Femur (tissue), 1 donor: ENCODE measurements around the gene SIPA1.
"Not testable (repeated sequence)": the region's sequence is repeated elsewhere in the genome, so short reads cannot be mapped to it uniquely, and the experiment has no call there.

ENCODE experiments used
- DNase-seq: peaks from one replicate; pipeline ENCODE4 v3.0.0-alpha.2; 2017

SIPA1 gene

DNA sequence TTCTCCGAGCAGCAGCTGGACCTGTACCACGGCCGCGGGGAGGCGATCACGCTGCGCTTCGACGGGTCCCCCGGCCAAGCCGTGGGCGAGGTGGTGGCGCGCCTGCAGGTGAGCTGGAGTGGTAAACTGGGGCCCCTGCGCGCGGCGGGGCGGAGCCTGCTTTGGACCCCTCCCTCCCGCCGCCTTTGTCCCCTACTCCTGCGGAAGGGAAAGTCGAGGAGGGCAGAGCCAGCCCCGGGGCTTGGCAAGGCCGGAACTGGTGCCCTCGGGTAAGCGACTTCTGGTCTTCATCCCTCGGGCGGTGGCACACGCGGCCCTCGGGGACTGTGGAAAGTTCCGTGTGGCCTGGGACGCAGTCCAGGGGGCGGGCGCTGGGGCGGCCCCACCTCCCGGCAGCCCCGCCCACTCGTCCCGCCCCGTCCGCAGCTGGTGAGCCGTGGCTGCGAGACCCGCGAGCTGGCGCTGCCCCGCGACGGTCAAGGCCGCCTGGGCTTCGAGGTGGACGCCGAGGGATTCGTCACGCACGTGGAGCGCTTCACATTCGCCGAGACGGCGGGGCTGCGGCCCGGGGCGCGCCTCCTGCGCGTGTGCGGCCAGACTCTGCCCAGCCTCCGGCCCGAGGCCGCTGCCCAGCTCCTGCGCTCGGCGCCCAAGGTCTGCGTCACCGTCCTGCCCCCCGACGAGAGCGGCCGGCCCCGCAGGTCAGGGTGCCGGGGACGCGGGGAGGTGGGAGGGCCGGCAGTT lies 9.2 kb downstream of the SIPA1 start:
- peak; percentile 40 for DNase-seq

DNA sequence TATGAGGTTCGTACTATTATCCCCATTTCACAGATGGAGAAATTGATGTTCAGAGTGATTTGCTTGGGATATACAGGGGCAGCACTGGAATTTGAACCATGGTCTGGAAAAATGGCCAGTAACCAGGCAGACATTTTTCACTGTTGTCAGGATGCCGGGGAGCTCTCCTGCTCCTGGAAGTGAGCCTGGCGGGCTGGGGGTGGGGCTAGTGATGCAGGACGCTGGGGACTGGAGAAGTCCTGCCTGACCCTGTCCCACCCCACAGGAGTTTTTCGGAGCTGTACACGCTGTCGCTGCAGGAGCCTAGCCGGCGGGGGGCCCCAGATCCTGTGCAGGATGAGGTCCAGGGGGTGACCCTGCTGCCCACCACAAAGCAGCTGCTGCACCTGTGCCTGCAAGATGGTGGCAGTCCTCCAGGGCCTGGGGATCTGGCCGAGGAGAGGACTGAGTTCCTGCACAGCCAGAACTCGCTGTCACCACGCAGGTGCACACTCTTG lies 11.1 kb downstream of the SIPA1 start:
- DNase-seq, result no peak

DNA sequence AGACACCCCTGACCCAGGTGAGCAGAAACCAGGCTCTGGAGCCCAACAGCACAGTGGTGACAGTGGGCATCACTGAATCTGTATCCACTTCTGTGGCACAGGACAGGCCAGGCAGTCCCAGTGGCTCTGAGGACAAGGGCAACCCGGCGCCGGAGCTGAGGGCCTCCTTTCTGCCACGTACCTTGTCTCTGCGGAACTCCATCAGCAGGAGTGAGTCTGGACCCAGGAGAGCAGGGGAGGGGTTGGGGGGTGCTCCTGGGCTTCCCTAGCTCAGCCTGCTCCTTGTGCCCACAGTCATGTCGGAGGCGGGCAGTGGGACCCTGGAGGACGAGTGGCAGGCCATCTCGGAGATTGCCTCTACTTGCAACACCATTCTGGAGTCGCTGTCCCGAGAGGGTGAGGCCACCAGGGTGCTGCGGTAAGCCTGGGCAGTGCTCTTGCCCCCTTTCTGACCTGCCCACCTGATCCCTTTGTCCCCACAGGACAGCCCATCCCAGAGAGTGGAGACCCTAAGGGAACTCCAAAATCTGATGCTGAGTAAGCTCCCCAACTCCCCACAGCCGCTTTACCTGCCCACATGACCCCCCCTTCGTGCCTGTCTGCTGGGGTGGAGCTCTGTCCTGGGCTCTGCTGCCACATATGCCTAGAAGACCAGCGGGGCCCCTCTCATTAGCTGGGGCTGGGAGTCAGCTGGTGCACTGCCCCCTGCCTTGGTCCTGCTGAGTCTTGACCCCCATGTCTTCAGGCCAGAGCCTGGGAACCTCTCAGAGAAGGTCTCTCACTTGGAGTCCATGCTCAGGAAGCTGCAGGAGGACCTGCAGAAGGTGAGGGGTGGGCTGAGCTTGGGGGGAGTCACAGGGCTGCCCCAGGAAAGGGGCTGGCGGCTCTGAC lies 12.0 kb downstream of the SIPA1 start:
- no peak for DNase-seq

DNA sequence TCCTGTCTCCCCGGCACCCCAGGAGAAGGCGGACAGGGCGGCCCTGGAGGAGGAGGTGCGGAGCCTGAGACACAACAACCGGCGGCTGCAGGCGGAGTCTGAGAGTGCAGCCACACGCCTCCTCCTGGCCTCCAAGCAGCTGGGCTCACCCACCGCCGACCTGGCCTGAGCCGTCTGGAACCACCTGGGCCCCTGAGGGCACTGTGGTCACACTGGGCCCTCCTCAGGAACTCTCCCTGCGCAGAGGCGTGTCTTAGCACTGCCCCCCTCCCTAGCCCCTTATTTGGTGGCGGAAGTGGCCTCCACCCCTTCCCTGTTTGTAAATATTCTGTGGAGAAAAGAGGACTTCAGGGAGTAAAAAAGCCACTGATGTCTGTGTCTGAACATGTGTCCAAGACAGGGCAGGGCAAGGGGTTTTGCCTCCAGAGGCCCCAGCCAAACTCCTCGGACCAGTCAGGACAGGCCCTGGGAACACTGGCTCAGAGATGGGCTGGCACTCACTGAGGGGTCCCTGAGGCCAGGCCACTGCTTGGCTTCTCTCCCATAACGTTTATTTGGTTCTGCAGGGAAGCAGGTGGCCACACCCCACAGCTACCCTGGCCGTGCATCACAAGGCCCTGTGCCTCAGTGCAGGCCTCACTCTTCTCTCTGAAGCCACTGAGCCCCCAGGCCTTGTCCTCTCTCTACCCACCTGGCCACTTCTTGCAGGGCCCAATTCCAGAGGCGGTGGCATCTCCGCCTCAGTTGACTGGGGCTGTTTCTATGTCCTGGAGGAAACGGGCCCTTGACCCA lies 12.8 kb downstream of the SIPA1 start:
- no peak for DNase-seq

DNA sequence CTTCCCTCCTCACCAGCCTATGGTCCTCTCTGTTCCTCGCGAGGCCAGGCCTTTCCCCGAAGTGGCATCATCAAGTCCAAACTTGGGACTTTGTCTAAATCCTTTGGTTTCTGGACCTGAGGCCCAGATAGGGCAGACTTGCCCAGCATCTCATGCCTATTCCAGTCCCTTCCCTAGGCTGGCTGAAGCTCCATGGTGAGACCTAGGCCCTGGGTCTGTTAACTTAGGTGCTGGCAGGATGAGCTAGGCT lies 13.4 kb downstream of the SIPA1 start:
- no peak for DNase-seq

GRCh38 chr11:65651589-65652510 lies 13.9 kb downstream of the SIPA1 start:
- peak; percentile 65 for DNase-seq

- peak; percentile 96 for DNase-seq
Observed at GRCh38 chr11:65652511-65653228, 14.8 kb downstream of the SIPA1 start.

DNA sequence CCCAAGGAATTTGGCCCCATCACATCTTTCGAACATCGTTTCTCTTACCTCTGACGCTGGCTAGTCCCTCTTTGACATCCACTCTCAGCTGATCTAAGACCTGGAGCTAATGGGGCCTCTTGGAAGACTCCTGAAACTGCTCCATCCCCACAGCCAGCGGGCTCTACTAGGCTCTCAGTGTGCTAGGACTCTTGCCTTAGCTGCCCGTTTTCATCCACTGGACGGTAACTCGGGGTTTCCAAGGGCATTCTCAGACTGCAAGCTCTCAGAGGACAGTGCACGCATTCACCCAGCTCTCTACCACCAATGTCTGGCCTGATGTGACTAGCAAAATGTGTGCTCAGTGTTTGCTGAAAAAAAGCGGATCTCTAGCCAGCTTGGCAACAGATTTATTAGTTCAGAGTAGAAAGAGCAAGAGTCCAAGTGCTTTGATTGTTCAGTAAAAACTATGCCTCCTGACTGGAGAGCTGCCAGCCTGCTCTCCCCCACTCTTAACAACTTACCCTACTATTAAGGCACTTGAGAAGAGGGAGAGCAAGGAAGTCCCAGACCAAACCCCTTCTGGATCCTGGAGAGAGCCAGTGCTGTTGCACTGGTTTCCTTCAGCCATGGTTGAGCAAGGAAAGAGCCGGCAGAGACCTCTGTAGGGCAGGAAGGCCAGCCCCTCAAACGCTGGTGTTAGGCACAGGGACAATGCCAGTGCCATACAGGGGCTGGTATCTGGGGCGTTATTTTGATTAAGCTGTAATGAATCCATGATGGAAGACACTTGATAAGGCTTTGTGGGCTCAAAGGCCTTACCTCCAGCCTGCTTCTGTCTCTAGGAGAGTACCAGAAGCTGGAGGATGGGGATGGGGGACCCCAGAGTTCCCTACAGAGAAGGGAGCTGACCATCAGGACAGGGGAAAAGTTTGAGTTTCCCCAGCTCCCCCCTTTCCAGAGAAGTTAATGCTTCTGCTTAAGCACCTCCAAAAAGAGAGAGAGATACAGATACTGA lies 15.6 kb downstream of the SIPA1 start:
- peak; percentile 43 for DNase-seq

- DNase-seq, result peak; percentile 50
Observed at GRCh38 chr11:65654375-65655349, 16.8 kb downstream of the SIPA1 start.

DNA sequence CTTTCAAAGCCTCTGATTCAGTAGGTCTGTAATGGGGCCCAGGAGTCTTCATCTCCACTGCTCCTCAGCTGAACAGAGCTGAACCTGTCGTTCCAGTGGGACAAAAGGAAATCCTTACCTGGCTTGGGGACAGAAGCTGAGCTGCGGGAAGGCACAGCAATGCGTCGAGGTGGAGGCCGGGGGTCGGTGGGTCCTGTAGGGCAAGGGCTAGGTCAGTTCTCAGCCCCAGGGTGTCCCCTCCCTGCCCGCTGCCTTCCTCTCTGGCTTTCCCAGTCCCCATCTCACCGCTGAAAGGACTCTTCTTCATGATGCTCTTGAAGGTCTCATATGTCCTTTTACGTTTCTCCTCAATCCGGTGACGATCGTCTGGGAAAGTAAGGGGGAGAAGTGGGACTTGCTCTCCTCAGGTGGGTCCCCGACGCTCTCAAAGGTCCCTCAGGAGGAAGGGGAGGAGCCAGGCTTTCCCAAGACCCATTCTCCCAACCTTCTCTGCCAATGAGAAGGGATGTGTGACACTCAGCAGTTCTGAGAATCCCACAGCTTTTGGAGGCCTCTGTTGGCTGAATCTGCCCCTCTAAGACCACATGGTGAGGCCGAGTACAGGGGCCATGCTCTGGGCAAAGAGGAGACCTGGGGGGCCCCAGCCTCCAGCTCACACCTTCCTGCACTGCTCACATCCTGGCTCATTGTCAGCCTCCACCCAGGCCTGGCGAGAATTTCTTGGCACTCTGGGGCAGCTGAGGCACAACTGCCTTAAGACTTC lies 17.9 kb downstream of the SIPA1 start:
- DNase-seq, result no peak

DNA sequence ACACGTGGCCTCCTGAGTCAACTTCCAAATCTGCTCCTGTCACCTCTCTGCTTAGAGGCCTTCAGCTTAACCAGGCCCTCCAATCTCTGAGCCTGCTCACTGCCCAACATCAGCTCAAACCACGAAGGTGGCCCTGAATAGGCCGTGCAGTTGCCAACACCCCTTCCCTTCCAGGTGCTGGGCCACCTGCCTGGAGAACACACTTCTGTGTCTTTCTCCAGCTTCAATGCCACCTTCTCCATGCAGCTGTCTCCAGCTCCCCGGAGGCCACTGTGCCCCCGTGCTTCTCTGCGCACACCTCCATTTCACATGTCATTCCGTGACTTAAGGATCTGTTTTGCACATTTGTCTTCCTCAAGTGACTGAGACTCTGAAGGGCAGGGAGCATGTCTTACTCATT lies 19.5 kb downstream of the SIPA1 start:
- DNase-seq, result no peak

- no peak for DNase-seq
Observed at GRCh38 chr11:65658174-65659021, 20.5 kb downstream of the SIPA1 start.

GRCh38 chr11:65660038-65660437 lies 22.1 kb downstream of the SIPA1 start:
- no peak for DNase-seq

DNA sequence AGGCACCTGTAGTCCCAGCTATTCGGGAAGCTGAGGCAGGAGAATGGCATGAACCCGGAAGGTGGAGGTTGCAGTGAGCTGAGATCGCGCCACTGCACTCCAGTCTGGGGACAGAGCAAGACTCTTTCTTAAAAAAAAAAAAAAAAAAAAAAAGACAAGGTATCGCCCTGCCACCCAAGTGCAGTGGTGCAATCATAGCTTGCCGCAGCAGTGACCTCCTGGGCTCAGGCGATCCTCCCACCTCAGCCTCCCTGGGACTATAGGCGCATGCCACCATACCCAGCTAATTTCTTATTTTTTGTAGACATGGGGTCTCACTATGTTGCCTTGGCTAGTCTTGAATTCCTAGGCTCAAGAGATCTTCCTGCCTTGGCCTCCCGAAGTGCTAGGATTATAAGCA lies 23.0 kb downstream of the SIPA1 start:
- DNase-seq, result not testable (repeated sequence)

DNA sequence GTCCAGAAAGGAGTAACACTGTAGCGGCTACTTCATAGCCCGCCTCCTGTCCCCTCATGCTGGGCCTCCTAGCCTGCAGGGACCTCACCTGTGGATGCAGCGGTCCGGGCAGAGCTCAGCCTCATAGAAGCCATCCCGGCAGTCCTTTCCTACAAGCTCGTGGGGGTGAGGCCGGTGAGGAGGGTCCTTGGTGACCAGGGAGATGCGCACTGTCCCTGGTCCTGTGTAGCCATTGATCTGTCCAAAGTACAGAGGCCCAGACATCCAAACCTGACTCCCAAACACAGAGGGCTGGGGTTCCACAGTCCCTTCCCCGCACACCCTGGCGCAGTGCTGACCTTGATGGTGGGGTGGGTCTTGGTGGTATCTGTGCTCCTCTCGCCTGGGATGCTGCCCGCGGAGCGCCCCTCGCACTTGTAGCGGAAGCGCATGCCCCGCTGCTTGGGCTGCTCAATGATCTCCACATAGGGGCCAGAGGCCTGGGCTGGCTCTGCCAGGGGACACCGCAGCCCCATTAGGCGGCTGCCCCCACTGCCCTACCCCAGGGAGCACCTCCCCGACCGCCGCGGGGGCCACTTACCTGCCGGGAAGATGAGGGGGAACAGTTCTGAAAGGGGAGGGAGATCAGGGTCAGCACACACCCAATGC lies 23.8 kb downstream of the SIPA1 start:
- DNase-seq, result no peak

DNA sequence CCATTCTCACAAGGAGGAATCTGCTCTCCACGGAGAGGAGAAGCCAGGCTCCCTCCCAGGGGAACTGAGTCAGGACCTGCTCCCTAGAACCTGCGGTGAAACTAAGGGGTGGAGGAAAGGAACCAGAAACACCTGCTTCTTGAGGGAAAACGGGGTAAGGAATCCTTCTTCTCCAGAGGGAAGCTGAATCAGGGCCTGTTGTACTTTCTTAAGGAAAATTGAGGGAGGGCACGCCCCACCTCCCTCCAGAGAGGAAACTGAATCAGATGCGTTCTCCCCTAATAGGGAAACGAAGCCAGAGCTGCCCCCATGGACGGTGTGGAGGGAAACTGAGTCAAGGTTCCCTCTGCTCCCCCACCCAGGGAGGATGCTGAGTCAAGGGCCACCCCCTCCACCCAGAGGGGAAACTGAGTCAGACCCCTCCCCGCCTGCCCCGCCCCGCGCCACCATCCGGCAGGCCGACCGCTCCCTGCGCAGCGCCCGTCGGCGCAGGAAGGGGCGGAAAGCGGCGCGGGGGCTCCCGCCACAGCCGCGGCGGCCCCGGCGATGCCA lies 24.4 kb downstream of the SIPA1 start:
- DNase-seq, result no peak
